Thyroid gland (tissue), 4 donors: ENCODE results near the gene CYP46A1.

Experiments used
- POLR2A ChIP-seq, 2 donors: fragments of 450-650 bp; IDR thresholded peaks; one replicate each; pipeline ENCODE4 v1.6.1; 2017; ENCODE audit warnings: antibody characterized with exemption in 2 of 2, mild to moderate bottlenecking in 2 of 2, moderate library complexity in 1 of 2
- TF ChIP-seq, protein P1 (sequence below), 6 experiments: fragments of 200-600 bp in 3 of 6; fragments of 450-650 bp in 3 of 6; sonication (generic) in 3 of 6; IDR thresholded peaks; one replicate each; pipeline ENCODE4 v1.5.1; 2016 to 2019; ENCODE audit warnings: antibody characterized with exemption in 6 of 6, mild to moderate bottlenecking in 2 of 6, inconsistent platforms in 1 of 6, moderate library complexity in 1 of 6

DNA sequence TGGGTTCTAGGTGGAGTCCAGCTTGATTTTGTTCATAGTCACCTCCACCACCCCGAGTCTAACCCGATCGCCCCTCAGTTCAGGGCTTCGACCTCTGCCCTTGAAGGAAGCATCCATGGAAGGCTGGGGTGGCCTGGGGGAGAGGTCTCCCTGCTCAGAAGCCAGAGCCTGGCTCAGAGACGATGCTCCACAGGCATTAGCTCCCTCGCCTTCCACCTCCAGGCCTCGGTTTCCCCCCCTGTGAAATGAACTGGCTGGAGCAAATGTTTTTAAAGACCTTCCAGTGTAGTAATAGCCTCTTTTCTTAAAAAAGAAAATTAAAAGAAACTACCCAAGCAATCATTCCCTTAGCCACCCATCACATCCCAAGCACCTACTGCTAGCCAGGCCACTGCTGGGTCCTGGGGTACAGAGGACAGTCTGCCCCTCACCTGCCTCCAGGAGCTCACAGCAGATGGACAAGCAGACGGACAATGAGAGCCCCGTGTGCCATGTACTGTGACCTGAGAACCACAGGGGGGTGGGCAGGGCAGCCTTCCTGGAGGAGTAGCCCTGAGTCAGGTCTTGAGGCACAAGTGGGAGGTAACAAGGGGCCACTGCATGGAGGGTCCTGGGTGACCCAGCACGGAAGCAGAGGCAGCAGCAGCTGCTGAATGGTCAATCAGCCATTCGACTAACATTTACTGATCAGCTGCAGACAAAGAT, 66.8 kb downstream of the CYP46A1 start:
- TF ChIP-seq, protein P1, sequence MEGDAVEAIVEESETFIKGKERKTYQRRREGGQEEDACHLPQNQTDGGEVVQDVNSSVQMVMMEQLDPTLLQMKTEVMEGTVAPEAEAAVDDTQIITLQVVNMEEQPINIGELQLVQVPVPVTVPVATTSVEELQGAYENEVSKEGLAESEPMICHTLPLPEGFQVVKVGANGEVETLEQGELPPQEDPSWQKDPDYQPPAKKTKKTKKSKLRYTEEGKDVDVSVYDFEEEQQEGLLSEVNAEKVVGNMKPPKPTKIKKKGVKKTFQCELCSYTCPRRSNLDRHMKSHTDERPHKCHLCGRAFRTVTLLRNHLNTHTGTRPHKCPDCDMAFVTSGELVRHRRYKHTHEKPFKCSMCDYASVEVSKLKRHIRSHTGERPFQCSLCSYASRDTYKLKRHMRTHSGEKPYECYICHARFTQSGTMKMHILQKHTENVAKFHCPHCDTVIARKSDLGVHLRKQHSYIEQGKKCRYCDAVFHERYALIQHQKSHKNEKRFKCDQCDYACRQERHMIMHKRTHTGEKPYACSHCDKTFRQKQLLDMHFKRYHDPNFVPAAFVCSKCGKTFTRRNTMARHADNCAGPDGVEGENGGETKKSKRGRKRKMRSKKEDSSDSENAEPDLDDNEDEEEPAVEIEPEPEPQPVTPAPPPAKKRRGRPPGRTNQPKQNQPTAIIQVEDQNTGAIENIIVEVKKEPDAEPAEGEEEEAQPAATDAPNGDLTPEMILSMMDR (IDR thresholded peaks at IDR 0.05): no peak
- no peak for TF ChIP-seq POLR2A (IDR thresholded peaks at IDR 0.05)
